NCI-H187 treated with DMSO at 0.1 percent for 48 hours (cell line): Measurements from ENCODE around the gene ATRN.
A peak's percentile ranks its signal among the peaks of the same experiment; 100 is the strongest.

Experiments used
- DNase-seq: peaks from one replicate; lab custom pipeline; 2025; lab: John Stamatoyannopoulos, UW

ATRN gene

DNA sequence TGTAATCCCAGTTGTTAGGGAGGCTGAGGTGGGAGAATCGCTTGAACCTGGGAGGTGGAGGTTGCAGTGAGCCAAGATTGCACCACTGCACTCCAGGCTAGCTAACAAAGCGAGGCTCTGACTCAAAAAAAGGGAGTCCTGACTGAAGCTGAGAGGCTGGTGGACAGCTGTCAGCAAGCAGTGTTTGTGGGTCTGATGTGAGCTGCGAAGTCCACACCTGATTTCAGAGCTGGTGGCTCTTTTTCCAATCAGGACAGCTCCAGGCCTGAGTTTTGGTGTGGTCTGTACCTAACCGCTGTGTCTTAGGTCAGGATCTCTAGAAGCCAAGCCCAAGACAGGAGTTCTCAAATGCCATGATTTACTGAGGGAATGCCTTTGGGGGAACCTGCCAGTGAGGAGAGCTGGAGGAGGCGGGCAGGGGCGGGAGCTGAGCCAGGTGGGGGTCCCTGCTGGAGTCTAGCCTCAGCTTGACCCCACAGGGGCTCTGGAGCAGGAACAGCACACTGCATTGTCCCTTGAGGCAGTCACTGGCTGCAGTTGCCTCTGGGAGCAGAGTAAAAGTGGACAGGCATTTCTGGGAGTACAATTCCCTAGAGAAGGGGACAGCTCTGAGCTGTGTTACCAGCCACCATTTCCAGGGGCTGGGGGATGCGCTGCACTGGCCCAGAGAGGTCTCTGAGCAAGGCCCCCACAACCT lies 187.3 kb downstream of the ATRN start:
- DNase-seq: no peak

GRCh38 chr20:3658716-3659491 lies 188.1 kb downstream of the ATRN start:
- DNase-seq: no peak

GRCh38 chr20:3659492-3660261 lies 188.9 kb downstream of the ATRN start:
- no peak for DNase-seq

GRCh38 chr20:3660262-3661059 lies 189.6 kb downstream of the ATRN start:
- no peak for DNase-seq

- no peak for DNase-seq
Observed at GRCh38 chr20:3661060-3661813, 190.4 kb downstream of the ATRN start.

DNA sequence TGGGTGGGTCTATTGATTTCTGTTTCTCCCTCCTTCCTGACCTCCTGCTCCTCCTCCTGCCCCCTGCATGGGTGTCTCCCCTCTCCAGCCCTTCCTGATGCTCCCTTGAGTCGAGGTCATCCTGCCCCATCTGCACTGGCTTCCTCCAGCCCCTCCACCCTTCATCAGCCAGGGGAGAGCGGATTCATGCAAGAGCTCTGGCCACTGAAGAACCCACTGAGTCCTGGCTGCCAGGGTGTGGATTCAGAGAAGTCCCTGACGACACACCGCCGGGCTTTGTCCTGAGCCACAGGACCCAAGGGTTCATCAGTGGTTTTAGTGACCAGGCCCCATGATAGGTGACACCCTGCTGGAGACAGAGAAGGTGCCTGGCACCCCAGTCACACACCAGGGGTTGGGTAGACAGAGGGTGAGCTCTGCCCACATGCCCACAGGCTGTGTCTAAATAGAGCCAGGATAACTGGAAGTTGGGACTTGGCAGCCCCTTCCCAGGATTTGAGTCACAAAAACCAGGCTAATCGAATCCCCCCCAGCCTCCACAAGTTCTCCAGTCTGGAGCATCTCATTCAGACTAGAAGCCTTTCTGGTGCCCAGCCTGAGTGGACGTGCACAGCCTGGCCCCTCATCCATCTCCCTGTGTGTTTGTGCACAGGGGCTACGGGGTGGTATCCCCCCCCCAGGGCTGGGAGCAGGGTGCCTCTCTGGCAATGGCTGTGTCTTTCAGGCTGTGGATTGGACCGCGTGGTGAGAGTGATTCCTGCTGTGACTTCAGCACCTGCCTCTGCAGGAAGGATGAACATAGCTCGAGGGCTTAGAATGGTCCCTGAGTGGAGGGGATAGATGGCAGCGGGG lies 191.2 kb downstream of the ATRN start:
- DNase-seq: no peak

DNA sequence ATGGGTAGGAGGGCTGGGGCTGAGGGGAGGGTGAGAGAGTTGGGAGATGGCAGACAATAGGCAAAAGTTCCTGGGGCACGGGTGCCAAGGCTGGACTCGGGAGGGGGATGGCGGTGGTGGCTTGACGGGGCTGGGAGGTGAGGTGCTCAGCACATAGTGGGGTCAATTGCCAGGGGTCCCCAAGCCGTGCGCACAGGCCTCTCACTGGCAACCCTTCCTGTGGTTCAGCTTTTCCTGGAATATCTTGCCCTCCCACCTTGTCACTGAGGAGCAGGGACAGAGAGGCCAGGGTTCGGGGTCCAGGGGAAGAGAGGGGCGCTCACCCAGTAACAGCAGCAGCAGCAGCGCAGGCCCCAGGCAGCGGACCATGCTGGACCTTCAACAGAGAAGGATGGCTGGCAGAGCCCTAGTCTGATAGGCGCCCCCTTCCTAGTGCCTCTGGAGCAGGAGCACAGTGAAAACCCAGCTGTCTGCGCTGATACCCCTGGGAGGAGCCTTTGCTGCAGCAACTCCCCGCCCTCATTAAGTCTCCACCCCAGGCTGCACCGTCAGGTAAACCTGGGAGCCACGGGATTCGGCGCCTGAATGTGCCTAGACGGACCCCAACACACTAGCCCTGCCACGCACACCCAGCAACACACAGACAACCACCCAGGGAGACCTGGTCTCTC lies 192.3 kb downstream of the ATRN start, which contains the start of gene GFRA4:
Gene GFRA4 (minus strand): TSS at position 369 of the 671 bp plus-strand sequence. CDS start 0 bp downstream, at position 369.
- peak; percentile 33 for DNase-seq

GRCh38 chr20:3663858-3664257 lies 193.0 kb downstream of the ATRN start:
- no peak for DNase-seq

GRCh38 chr20:3667434-3668037 lies 196.7 kb downstream of the ATRN start:
- no peak for DNase-seq

GRCh38 chr20:3669710-3670367 lies 199.0 kb downstream of the ATRN start:
- no peak for DNase-seq

- no peak for DNase-seq
Observed at GRCh38 chr20:3670511-3670910, 199.7 kb downstream of the ATRN start.

DNA sequence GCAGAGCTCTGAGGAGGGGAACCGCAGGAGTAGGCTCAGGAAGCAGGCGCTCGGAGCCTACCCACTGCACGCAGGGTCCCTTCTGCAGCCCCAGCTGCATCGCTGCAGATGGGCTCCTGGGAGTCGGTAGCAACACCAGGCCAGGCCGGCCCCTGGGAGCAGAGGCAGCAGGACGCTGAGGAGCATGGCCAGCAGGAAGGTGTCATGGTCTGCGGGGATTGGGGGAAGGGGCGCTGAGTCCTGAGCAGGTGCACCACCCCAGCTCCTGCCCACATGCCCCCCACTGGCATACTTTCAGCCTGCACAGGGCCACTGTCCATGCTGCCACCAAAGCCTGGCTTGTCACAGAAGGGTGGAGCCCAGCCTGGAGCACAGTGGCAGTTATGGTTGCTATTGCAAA lies 200.1 kb downstream of the ATRN start:
- no peak for DNase-seq

GRCh38 chr20:3671986-3672546 lies 201.2 kb downstream of the ATRN start:
- DNase-seq: no peak

DNA sequence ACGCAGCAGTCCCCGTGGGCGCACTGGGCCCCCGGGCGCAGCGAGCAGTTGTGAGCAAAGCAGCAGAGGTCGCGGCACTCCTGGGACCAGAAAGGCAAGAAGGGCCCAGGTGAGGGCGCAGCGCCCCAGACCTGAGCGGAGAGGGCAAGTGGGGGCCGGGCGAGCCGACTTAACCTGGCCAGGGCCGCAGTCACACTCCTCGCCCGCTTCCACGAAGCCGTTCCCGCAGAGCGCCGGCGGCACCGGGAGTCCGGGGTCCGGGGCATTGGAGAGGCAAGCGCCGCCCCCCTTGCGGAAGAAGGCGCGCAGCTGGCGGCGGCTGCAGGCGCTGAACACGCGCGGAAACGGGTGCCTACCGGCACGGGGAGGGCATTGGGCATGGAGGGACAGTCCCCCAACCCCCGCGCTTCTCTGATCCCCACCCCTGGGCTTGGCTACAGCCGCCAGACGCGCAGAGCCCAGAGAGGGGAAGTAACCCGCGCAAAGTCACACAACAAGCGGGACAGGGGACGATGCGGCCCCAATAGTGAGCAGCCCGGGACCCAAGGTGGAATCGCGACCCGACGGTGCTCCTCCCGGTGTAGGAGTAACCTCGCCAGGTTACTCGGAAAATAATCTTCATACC lies 201.8 kb downstream of the ATRN start:
- no peak for DNase-seq

- DNase-seq: no peak
Observed at GRCh38 chr20:3673221-3674070, 202.6 kb downstream of the ATRN start.

DNA sequence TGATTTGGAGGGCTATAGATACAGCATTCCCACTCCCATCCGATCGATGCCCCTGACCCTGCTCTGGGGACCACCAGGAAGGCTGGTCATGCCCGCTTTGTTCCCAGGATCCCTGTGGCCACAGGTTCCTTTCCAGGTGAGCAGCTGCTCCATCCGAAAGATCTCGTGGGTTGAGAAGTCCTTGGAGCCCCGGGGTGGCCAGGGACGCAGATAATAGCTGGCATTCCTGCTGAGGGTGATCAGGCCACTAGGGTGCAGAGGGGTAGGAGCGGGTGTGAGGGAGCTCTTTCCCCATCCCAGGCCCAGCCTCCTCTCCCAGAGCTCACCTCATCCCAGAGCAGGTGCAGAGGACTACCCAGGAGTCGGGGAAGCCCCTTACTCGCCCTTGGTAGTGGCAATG lies 203.6 kb downstream of the ATRN start:
- no peak for DNase-seq
